ENCODE measurements around the gene SLX4IP.

- TF ChIP-seq, protein P1, sequence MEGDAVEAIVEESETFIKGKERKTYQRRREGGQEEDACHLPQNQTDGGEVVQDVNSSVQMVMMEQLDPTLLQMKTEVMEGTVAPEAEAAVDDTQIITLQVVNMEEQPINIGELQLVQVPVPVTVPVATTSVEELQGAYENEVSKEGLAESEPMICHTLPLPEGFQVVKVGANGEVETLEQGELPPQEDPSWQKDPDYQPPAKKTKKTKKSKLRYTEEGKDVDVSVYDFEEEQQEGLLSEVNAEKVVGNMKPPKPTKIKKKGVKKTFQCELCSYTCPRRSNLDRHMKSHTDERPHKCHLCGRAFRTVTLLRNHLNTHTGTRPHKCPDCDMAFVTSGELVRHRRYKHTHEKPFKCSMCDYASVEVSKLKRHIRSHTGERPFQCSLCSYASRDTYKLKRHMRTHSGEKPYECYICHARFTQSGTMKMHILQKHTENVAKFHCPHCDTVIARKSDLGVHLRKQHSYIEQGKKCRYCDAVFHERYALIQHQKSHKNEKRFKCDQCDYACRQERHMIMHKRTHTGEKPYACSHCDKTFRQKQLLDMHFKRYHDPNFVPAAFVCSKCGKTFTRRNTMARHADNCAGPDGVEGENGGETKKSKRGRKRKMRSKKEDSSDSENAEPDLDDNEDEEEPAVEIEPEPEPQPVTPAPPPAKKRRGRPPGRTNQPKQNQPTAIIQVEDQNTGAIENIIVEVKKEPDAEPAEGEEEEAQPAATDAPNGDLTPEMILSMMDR (IDR thresholded peaks at IDR 0.05; ENCODE audit: insufficient read depth, low read depth, low read length) = peak; percentile 36
- no peak for TF ChIP-seq EZH2 (IDR thresholded peaks at IDR 0.05; ENCODE audit: insufficient read depth, low read length)
These were observed 236.3 kb downstream of the SLX4IP start for GRCh38 chr20:10671221-10671918.

Data from astrocyte (in vitro differentiated cells and primary cell).